H9 (cell line): ENCODE measurements around the gene CWC27. TPM values are rescaled to one million over a fixed set of nuclear protein-coding genes. Genes with fewer than 3 reads are reported as not detected.

Experiments used
- DNase-seq: peaks from one replicate; pipeline ENCODE4 v3.0.0-alpha.2; 2017
- H2AFZ ChIP-seq: one replicate; pipeline ENCODE4 v1.6.1; 2013; ENCODE audit warnings: mild to moderate bottlenecking, low read length, control low read depth, moderate library complexity
- H2AK5ac ChIP-seq: 2 replicates; pipeline ENCODE4 v1.6.1; 2013; ENCODE audit warnings: low read length, control low read depth, mixed read lengths; ENCODE audit not compliant: insufficient read length
- H2BK120ac ChIP-seq: one replicate; pipeline ENCODE4 v1.6.1; 2013; ENCODE audit warnings: low read depth, mild to moderate bottlenecking, low read length, control low read depth, inconsistent platforms; ENCODE audit not compliant: poor library complexity, severe bottlenecking
- H2BK12ac ChIP-seq: 2 replicates; pipeline ENCODE4 v1.6.1; 2013; ENCODE audit warnings: low read length, control low read depth, mixed read lengths, low read depth; ENCODE audit not compliant: insufficient read length
- H2BK15ac ChIP-seq: 2 replicates; pipeline ENCODE4 v1.6.1; 2013; ENCODE audit warnings: low read depth, low read length, control low read depth
- H2BK20ac ChIP-seq: one replicate; pipeline ENCODE4 v1.6.1; 2013; ENCODE audit warnings: low read depth, mild to moderate bottlenecking, low read length, control low read depth, inconsistent platforms; ENCODE audit not compliant: poor library complexity, severe bottlenecking
- H2BK5ac ChIP-seq: 2 replicates; pipeline ENCODE4 v1.6.1; 2013; ENCODE audit warnings: low read length, control low read depth, mixed read lengths; ENCODE audit not compliant: insufficient read length
- H3K14ac ChIP-seq: 2 replicates; pipeline ENCODE4 v1.6.1; 2013; ENCODE audit warnings: low read length, control low read depth; ENCODE audit not compliant: insufficient read depth
- H3K18ac ChIP-seq: 2 replicates; pipeline ENCODE4 v1.6.1; 2013; ENCODE audit warnings: low read depth, mild to moderate bottlenecking, mixed read lengths, low read length, control low read depth; ENCODE audit not compliant: insufficient read length
- H3K23ac ChIP-seq: 2 replicates; pipeline ENCODE4 v1.6.1; 2013; ENCODE audit warnings: low read length, control low read depth, mixed read lengths, low read depth; ENCODE audit not compliant: insufficient read length
- H3K23me2 ChIP-seq: 2 replicates; pipeline ENCODE4 v1.6.1; 2013; ENCODE audit warnings: low read depth, mild to moderate bottlenecking, mixed read lengths, low read length, control low read depth; ENCODE audit not compliant: insufficient read length, poor library complexity, severe bottlenecking
- H3K27ac ChIP-seq: 2 replicates; pipeline ENCODE4 v1.5.1; 2013; ENCODE audit warnings: low read length, control low read depth, mixed read lengths, low read depth; ENCODE audit not compliant: insufficient read length
- H3K27me3 ChIP-seq: 2 replicates; pipeline ENCODE4 v1.6.1; 2013; ENCODE audit warnings: low read length, control low read depth, inconsistent platforms; ENCODE audit not compliant: insufficient read depth
- H3K4ac ChIP-seq: 2 replicates; pipeline ENCODE4 v1.6.1; 2013; ENCODE audit warnings: low read depth, mild to moderate bottlenecking, control low read depth, inconsistent platforms, low read length, moderate library complexity
- H3K4me1 ChIP-seq: 2 replicates; pipeline ENCODE4 v1.6.1; 2013; ENCODE audit warnings: low read length, control low read depth, inconsistent platforms; ENCODE audit not compliant: insufficient read depth
- H3K4me2 ChIP-seq: 2 replicates; pipeline ENCODE4 v1.6.1; 2013; ENCODE audit warnings: low read length, control low read depth, mixed read lengths; ENCODE audit not compliant: insufficient read length, insufficient read depth
- H3K56ac ChIP-seq: 2 replicates; pipeline ENCODE4 v1.6.1; 2013; ENCODE audit warnings: low read depth, mild to moderate bottlenecking, mixed read lengths, low read length, control low read depth; ENCODE audit not compliant: insufficient read length
- H3K79me1 ChIP-seq: 2 replicates; pipeline ENCODE4 v1.6.1; 2013; ENCODE audit warnings: low read depth, mild to moderate bottlenecking, moderate library complexity, low read length, control low read depth, inconsistent platforms; ENCODE audit not compliant: insufficient read depth, poor library complexity, severe bottlenecking
- H3K79me2 ChIP-seq: 2 replicates; pipeline ENCODE4 v1.6.1; 2013; ENCODE audit warnings: low read length, control low read depth, inconsistent platforms; ENCODE audit not compliant: insufficient read depth
- H3K9ac ChIP-seq: 2 replicates; pipeline ENCODE4 v1.6.1; 2013; ENCODE audit warnings: low read length, control low read depth, mixed read lengths; ENCODE audit not compliant: insufficient read length; ENCODE audit errors: extremely low read depth
- H3K9me3 ChIP-seq: one replicate; pipeline ENCODE4 v1.6.1; 2013; ENCODE audit warnings: low read depth, low read length, inconsistent platforms; ENCODE audit not compliant: control insufficient read depth
- H3T11ph ChIP-seq: one replicate; pipeline ENCODE4 v1.6.1; 2013; ENCODE audit warnings: mild to moderate bottlenecking, low read length, control low read depth, inconsistent platforms
- H4K20me1 ChIP-seq: one replicate; pipeline ENCODE4 v1.6.1; 2013; ENCODE audit not compliant: control insufficient read depth, insufficient read length, insufficient read depth
- H4K5ac ChIP-seq: 2 replicates; pipeline ENCODE4 v1.6.1; 2013; ENCODE audit warnings: low read depth, mild to moderate bottlenecking, mixed read lengths, low read length, control low read depth; ENCODE audit not compliant: insufficient read length
- H4K8ac ChIP-seq: replicated peaks from 2 replicates; pipeline ENCODE4 v1.6.1; 2013; ENCODE audit warnings: low read length, control low read depth, mixed read lengths, low read depth; ENCODE audit not compliant: insufficient read length
- H4K91ac ChIP-seq: 2 replicates; pipeline ENCODE4 v1.6.1; 2013; ENCODE audit warnings: low read depth, mild to moderate bottlenecking, moderate library complexity, mixed read lengths, low read length, control low read depth; ENCODE audit not compliant: insufficient read length
- H3K27ac Mint-ChIP-seq, 3 experiments: 2 replicates in 2 of 3; 3 replicates in 1 of 3; pipeline ENCODE4 v1.8.0; 2020 to 2021; ENCODE audit warnings: mixed read lengths in 3 of 3, mild to moderate bottlenecking in 1 of 3, moderate library complexity in 1 of 3
- H3K27me3 Mint-ChIP-seq: 2 replicates; pipeline ENCODE4 v1.8.0; 2021; ENCODE audit warnings: low read depth, mild to moderate bottlenecking, moderate library complexity, mixed read lengths
- H3K36me3 Mint-ChIP-seq, 3 experiments: 2 replicates in 2 of 3; 3 replicates in 1 of 3; pipeline ENCODE4 v1.8.0; 2020 to 2021; ENCODE audit warnings: low read depth in 3 of 3, mixed read lengths in 3 of 3; ENCODE audit not compliant: insufficient read depth in 1 of 3
- H3K4me1 Mint-ChIP-seq, 2 experiments: 2 replicates each; pipeline ENCODE4 v1.8.0; 2020; ENCODE audit warnings: mixed read lengths in 2 of 2
- H3K4me3 Mint-ChIP-seq, 2 experiments: 2 replicates in 1 of 2; 3 replicates in 1 of 2; pipeline ENCODE4 v1.8.0; 2020 to 2021; ENCODE audit warnings: mild to moderate bottlenecking in 2 of 2, mixed read lengths in 2 of 2, moderate library complexity in 1 of 2
- H3K9me3 Mint-ChIP-seq, 2 experiments: 2 replicates in 1 of 2; 3 replicates in 1 of 2; pipeline ENCODE4 v1.8.0; 2020; ENCODE audit warnings: mild to moderate bottlenecking in 2 of 2, mixed read lengths in 2 of 2, moderate library complexity in 1 of 2
- CTCF ChIP-seq: fragments of 200-600 bp; sonication (generic); conservative IDR thresholded peaks from 3 replicates; pipeline ENCODE4 v1.8.0; 2021; ENCODE audit warnings: antibody characterized with exemption, mild to moderate bottlenecking
- WGBS: extraction: QIAGEN DNeasy Blood & Tissue Kit; methylation state at CpG from one replicate; pipeline ENCODE4 v1.1.7; 2013; ENCODE audit warnings: missing lambda C conversion rate, low lambda C conversion rate, mixed read lengths; ENCODE audit not compliant: insufficient read length; ENCODE audit errors: extremely low coverage; 5-methylcytosine and 5-hydroxymethylcytosine counted together
- total RNA-seq: library from RNA; stranded (reverse); gene quantifications from 2 replicates; pipeline ENCODE4 v1.2.1, GENCODE V29; 2021

Gene CWC27
- total RNA-seq, 1 experiment from 2014 or later = 41.9 TPM

GRCh38 chr5:65032250-65032649 lies 263.5 kb downstream of the CWC27 start:
- no peaks in the 10 kb centered on the region for H4K20me1 ChIP-seq
- Mint-ChIP-seq H3K36me3 (no peaks in the 10 kb centered on the region), H3K27me3 (peaks cover 15% of the 10 kb centered on the region), H3K27ac (no peak overlapping the region), H3K9me3 (no peaks in the 10 kb centered on the region; a peak in 2 of 5 replicates), H3K4me1 (peaks cover 24 to 28% of the 10 kb centered on the region in 2 experiments), H3K4me3 (no peak overlapping the region)
- H3K14ac ChIP-seq = no peak overlapping the region
- no CpG with 5 or more reads among the region's 6 CpGs for WGBS
- H4K5ac ChIP-seq = no peak overlapping the region
- H3K79me2 ChIP-seq = no peaks in the 10 kb centered on the region
- no peak for TF ChIP-seq CTCF
- no peak overlapping the region for H2BK5ac ChIP-seq
- H3K79me1 ChIP-seq = no peaks in the 10 kb centered on the region
- no peak overlapping the region for H4K8ac ChIP-seq
- no peak overlapping the region for H3K4me2 ChIP-seq
- no peak overlapping the region for H3K18ac ChIP-seq
- no peak overlapping the region for H3K4ac ChIP-seq
- H3K56ac ChIP-seq = no peak overlapping the region
- no peak overlapping the region for H2BK12ac ChIP-seq
- no peak overlapping the region for H2BK20ac ChIP-seq
- no peak overlapping the region for H2BK120ac ChIP-seq
- peaks cover 3% of the 10 kb centered on the region; the same call in 1 of the 2 replicates for H3K4me1 ChIP-seq
- H2AFZ ChIP-seq = no peak overlapping the region
- DNase-seq = no peak
- H3T11ph ChIP-seq = no peak overlapping the region
- H3K27me3 ChIP-seq = no peaks in the 10 kb centered on the region
- peaks cover 3% of the 10 kb centered on the region for H3K23me2 ChIP-seq
- no peak overlapping the region for H4K91ac ChIP-seq
- H3K9me3 ChIP-seq = no peaks in the 10 kb centered on the region
- H3K27ac ChIP-seq = no peak overlapping the region
- H3K9ac ChIP-seq = no peak overlapping the region
- H2BK15ac ChIP-seq = no peak overlapping the region
- no peak overlapping the region for H3K23ac ChIP-seq
- H2AK5ac ChIP-seq = no peak overlapping the region
